HL-60/S4 treated with phorbol 12-myristate 13-acetate at 8.2 ng/mL for 4 days and 3 days (cell line): ENCODE results near the gene ARHGAP26.

ENCODE experiments used
- in situ Hi-C: fragments of 300-500 bp; cut with MboI; formaldehyde crosslinking; loops from 2 replicates; pipeline ENCODE4 v1.15.0; 2022; ENCODE audit warnings: low sequenced_read_pairs

Gene ARHGAP26

DNA sequence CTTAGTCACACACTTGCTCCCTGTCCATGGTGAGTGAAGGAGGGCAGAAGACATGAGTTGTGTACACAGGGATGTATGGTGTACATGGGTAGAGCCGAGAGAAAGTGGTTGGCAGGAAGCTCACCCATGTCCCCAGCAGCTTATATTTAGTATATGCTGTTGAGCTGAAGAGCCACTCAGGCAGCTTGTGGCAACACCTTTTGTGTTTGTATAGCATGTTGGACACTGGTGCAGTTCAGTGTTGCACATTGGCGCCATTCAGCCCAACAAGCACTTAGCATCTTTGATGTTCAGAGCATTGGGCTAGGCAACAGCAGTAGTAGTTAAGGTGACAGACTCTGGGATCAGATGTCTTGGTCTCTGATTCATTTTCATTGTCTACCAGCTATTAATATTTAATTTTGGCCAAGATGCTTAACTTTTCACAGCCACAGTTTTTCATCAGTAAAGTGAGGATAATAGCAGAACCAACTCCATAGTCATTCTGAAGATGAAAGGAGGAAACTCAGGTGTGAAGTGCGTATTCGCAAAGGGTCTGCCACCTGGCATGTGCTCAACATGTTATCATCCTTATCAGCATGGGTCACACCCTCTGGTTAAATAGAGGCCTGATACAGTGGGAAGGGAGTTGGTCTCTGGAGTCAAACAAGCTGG is 448.5 kb downstream of the ARHGAP26 start:
- in situ Hi-C loops = no loop called here

- in situ Hi-C loops = no loop called here
Measured at GRCh38 chr5:143219696-143220095, 449.5 kb downstream of the ARHGAP26 start.

DNA sequence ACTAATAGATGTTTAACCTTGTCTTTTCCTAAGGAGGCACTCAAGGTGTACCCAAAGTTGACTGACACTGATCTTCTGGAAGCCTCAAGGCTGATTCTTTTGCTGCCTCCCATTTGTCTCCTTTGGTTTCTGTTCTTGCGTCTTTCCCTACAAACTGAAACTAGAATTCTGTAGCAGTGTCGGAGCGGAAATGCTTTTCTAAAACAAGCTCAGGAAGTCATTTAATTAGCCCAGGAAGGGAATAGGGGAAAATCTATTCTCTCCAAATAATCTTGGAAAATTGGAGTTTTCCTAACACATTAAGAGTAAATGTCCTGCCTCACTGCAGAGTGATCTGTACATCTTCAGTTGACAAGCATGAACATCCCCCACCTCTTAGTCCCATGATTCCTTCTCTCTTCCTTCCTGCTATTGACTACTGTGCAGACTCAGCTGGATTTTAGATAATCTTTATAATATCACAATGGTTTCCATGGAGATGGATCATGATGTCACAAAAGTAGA is 450.6 kb downstream of the ARHGAP26 start:
- in situ Hi-C loops = no loop called here

DNA sequence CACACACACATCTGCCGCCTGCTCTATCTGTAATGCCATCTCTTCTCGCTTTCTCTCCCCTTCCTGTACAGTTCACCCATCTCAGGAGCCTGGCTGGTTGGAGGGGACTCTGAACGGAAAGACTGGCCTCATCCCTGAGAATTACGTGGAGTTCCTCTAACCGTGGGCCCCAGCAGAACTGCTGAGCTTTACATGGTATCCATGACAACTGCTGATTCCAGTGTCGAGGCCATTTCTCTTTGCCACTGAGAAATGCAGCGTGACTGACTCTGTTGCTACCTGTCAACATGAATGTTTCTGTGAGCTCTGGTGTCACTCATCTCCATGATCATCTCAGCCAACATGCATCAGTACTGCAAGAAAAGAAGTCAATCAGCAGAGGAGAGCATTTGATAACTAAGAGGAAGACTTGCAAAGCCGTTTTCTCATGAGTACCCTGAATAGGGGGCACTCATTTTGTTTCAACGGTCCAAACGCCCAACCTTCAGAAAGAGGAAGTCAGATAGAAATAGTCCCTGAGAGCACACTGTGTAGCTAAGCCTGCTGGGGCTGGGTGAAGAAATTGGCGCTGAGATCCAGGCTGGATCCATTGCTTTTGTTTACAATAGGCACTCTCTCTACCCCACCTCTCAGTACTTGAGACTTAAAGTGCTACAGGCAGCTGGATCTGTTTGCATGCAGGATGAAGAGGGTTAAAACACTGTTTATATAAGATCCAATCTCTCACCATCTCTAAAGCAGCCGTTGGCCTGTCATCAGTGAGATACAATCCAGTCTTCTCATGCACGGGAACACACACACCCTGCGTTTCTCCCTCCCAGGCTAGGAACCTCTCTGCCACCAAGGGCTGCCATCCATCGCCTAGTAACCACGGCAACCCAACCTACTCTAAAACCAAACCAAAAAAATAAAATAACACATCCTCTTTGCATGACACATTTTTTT is 452.4 kb downstream of the ARHGAP26 start:
- in situ Hi-C loops = no loop called here

- in situ Hi-C loops = no loop called here
Measured at GRCh38 chr5:143224672-143225071, 454.5 kb downstream of the ARHGAP26 start.

- in situ Hi-C loops = no loop called here
Measured at GRCh38 chr5:143225511-143225910, 455.3 kb downstream of the ARHGAP26 start.

GRCh38 chr5:143226361-143226760 is 456.2 kb downstream of the ARHGAP26 start:
- in situ Hi-C loops = no loop called here

GRCh38 chr5:143226872-143227271 is 456.7 kb downstream of the ARHGAP26 start:
- in situ Hi-C loops = no loop called here

DNA sequence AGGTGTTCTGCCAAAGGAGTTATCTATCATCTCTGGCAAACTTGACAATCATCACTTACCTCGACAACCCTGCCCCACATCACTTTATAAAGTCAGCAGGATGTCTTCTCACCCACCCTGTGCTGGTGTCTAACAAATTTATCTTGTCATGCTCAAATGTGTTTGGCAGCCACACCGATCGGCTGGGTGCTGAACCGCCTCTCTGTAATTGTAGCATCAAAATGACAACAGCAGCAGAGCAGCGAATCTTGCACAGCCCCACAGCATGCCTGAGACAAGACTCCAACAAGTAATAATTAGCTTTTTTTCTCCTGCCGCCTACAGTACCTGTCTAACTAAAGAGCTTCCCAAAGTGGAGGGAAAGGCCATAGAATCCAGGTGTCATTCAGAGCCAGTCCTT is 457.1 kb downstream of the ARHGAP26 start:
- in situ Hi-C loops = no loop called here

GRCh38 chr5:143228597-143229293 is 458.6 kb downstream of the ARHGAP26 start:
- in situ Hi-C loops = no loop called here

DNA sequence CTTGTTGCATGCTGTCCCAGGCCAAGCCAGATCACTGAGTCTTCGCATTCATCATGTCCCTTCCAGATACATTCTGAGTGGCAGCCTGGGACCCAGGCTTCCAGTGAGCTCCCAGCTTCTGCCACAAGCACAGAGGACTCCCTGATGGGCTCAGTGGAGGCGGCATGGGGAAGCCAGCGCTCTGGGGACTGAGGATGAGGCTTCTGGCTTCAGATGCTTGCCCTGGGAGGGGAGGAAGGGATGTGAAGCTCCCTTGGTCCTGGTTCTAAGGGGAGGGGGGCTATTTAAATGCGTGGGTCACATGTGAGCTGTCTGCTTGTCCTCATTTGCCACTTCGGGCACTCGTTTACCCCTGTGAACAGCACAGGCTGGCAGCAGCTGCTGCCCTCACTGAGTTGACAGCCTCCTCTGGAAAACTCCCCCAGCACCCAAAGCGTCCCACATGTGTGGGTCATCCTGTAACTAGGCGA is 459.3 kb downstream of the ARHGAP26 start:
- in situ Hi-C loops = no loop called here

DNA sequence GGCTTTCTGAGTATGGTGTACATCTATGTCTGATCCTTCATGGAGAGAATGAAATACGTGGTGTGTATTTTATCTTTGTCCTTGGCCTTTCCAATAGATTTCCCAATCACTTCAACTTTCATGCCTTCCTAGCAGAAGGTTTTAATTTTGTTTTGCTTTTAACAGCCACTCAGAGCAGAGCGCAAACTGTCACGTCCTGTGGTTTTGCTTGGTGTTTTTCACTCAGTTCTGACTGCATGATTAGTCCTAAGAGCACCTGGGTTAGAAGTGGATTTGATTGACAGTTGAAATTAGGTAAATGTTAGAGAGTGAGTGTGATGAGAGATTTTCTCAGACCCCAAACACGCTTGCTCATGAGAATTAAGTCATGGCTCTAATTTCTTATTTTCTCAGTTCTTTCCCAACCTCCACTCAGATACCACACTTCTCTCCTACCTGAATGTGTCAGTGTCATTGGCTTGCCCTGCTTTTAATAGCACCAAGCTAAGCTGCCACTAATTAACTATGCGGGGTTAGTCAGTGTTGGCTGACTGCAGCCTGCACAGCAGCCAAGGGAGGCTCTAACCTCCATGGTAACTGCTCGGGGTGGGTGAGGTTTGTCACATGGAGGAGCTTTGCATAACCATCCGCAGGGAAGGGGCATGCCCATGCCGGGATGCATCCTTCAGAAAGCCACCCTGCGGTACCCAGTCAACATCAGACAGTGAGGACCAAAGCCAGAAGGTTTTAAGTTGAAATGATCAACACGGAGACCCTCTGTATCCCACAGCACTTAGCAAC is 459.9 kb downstream of the ARHGAP26 start:
- in situ Hi-C loops = no loop called here

- in situ Hi-C loops = no loop called here
Measured at GRCh38 chr5:143230676-143230996, 460.5 kb downstream of the ARHGAP26 start.

DNA sequence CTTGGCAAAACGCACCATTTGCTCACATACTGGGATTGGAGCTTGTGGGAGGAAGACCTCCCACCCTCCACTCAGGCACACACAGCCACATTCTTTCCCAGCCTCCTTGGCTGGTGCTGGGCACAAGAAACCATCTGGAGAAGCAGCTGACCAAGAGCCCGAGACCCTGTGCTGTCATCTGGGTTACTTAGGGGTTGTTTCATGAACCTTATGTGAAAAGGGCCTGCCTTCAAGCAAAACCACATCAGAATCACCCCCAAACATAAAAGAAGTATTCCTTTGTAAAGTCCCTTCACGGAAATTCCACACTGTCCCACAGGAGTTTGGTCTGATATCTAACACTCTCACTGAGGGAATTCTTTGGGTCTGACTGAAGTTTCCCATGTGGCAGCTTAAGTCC is 461.2 kb downstream of the ARHGAP26 start:
- in situ Hi-C loops = no loop called here

DNA sequence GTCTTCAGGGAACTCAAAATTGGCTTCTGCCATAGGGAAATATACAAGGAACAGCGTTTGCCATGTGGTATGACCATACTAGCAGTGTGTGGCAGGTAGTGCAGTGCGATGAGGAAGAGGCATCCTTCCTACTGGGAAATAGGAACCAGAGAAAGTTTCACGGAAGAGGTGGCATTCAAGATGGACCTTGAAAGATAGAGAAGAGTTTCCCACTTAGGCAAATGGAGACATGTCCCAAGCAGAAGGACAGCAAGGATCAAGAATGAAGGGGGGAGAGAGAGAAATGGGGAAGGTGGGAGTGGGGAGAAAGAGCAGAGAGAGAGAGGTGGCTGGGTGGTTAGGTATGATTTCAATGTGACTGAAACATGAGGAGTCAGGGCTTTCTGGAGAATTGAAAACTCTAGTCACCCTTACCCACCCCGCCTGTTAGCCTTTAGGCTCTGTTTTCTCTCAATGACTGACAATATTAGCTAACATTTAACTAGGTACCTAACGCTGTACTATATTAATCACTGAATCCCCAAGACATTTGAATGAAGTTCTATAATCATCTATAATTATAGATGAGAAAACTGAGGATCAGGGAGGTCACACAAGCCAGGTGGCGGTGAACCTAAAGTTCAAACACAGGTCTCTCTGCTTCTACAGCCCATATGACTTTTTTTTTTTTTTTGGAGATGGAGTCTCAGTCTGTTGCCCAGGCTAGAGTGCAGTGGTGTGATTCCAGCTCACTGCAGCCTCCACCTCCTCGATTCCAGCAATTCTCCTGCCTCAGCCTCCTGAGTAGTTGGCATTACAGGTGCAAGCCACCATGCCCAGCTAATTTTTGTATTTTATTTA is 462.0 kb downstream of the ARHGAP26 start:
- in situ Hi-C loops = no loop called here

- in situ Hi-C loops = no loop called here
Measured at GRCh38 chr5:143233031-143233430, 462.9 kb downstream of the ARHGAP26 start.

GRCh38 chr5:143234162-143234842 is 464.1 kb downstream of the ARHGAP26 start:
- in situ Hi-C loops = no loop called here

DNA sequence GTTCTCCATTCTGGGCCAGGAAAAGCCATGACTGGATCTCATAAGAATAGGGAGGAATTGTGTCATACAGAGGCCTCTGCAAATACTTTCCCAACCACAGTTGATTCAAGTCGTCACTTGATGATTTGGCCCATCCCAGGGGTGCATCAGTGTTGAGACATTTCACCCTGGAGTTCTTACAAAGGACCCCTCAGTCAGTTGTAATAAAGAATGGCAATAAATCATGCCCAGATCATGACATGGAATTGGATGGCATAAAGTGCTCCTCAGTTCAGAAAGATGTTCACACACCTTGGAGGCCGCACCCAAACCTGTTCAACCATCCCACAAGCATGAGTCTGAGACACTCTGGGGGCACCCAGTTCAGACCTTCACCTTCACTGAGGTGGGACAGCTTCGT is 465.2 kb downstream of the ARHGAP26 start:
- in situ Hi-C loops = no loop called here

DNA sequence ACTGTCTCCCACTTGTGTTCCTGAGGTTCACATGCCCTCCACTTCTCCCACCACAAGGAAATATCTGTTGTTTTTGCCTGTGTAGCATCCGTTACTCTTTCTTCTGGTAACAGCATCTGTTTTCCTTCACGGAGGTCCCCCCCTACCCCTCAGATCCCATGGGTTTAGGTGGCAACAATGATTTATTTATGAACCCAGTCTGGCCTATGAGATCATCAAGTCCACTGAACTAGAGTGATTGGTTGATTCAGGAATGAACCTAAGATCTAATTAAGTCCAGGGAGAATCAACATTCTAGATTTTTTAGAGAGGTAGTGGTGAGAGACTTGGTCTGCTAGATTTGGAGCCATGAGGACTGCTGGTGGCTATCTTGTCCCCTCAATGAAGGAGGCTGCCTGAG is 466.5 kb downstream of the ARHGAP26 start:
- in situ Hi-C loops = no loop called here
